Gastroesophageal sphincter (tissue), 4 donors: Measurements from ENCODE around the gene CPEB1. TPM values are rescaled to one million over a fixed set of nuclear protein-coding genes. Genes with fewer than 3 reads are reported as not detected.

Experiments
- ATAC-seq: fragments of 150-250 bp; one replicate; pipeline ENCODE4 v1.9.1; 2016; ENCODE audit warnings: mild to moderate bottlenecking, moderate library complexity
- H3K27ac ChIP-seq, 4 donors: fragments of 200-600 bp; sonication (generic) in 3 of 4; 1 replicate in 3 of 4; 2 replicates in 1 of 4; pipeline ENCODE4 v1.5.1; 2016 to 2019
- H3K27me3 ChIP-seq: fragments of 200-600 bp; sonication (generic); one replicate; pipeline ENCODE4 v1.5.1; 2019
- H3K36me3 ChIP-seq, 2 donors: fragments of 200-600 bp; sonication (generic); one replicate each; pipeline ENCODE4 v1.5.1; 2019; ENCODE audit warnings: control low read depth in 1 of 2
- H3K4me1 ChIP-seq, 3 donors: fragments of 200-600 bp; sonication (generic); 1 replicate in 2 of 3; 2 replicates in 1 of 3; pipeline ENCODE4 v1.5.1; 2016 to 2019; ENCODE audit warnings: control low read depth in 2 of 3
- H3K4me3 ChIP-seq, 2 donors: fragments of 200-600 bp; sonication (generic); one replicate each; pipeline ENCODE4 v1.5.1; 2019; ENCODE audit warnings: mild to moderate bottlenecking in 1 of 2, moderate library complexity in 1 of 2
- H3K9me3 ChIP-seq, 3 donors: fragments of 200-600 bp; sonication (generic); one replicate each; pipeline ENCODE4 v1.5.1; 2017 to 2019; ENCODE audit warnings: control low read depth in 2 of 3
- EP300 ChIP-seq: sonication (generic); formaldehyde crosslinking; IDR thresholded peaks from one replicate; pipeline ENCODE4 v1.6.1; 2017; ENCODE audit warnings: antibody characterized with exemption, mild to moderate bottlenecking
- POLR2A ChIP-seq, 2 donors: fragments of 450-650 bp; IDR thresholded peaks; one replicate each; pipeline ENCODE4 v1.6.1; 2017; ENCODE audit warnings: antibody characterized with exemption in 2 of 2, mild to moderate bottlenecking in 2 of 2, moderate library complexity in 1 of 2
- POLR2AphosphoS5 ChIP-seq: sonication (generic); formaldehyde crosslinking; IDR thresholded peaks from one replicate; pipeline ENCODE4 v1.6.1; 2017; ENCODE audit warnings: antibody characterized with exemption
- WGBS, 2 donors: methylation state at CpG; one replicate each; pipeline ENCODE4 v1.1.5; 2018; ENCODE audit warnings: low coverage in 1 of 2; 5-methylcytosine and 5-hydroxymethylcytosine counted together
- total RNA-seq, 4 donors: library from RNA; depleted of rRNA; stranded (reverse); fragments of >200 nt; gene quantifications; one replicate each; pipeline ENCODE4 v1.1.0, GENCODE V29; 2016
- TF ChIP-seq, protein P1 (sequence below), 4 experiments: fragments of 200-600 bp in 2 of 4; fragments of 450-650 bp in 2 of 4; sonication (generic) in 1 of 4; IDR thresholded peaks; one replicate each; pipeline ENCODE4 v1.5.1; 2017 to 2019; ENCODE audit warnings: antibody characterized with exemption in 4 of 4, mild to moderate bottlenecking in 2 of 4, moderate library complexity in 2 of 4

Gene CPEB1
- total RNA-seq, 4 donors from 2014 or later = 3.2 to 7.8 (median 5.3) TPM

DNA sequence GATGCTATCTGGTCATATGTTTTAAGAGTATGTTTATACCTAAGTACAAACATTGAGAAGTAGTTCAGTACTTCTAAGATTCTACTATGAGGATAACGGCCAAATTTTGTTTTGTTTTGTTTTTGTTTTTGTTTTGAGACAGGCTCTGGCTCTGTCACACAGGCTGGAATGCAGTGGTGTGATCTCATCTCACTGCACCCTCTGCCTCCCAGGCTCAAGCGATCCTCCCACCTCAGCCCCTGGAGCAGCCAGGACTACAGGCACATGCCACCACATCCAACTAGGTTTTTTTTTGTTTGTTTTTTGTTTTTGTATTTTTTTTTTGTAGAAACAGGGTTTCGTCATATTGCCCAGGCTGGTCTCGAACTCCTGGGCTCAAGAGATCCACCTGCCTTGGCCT lies 59.4 kb downstream of the CPEB1 start:
- Histone ChIP-seq H3K4me3 (no peak overlapping the region), H3K27me3 (peaks cover 9% of the 10 kb centered on the region), H3K36me3 (no peaks in the 10 kb centered on the region), H3K27ac (no peak overlapping the region), H3K4me1 (no peaks in the 10 kb centered on the region), H3K9me3 (no peaks in the 10 kb centered on the region)
- TF ChIP-seq, protein P1, sequence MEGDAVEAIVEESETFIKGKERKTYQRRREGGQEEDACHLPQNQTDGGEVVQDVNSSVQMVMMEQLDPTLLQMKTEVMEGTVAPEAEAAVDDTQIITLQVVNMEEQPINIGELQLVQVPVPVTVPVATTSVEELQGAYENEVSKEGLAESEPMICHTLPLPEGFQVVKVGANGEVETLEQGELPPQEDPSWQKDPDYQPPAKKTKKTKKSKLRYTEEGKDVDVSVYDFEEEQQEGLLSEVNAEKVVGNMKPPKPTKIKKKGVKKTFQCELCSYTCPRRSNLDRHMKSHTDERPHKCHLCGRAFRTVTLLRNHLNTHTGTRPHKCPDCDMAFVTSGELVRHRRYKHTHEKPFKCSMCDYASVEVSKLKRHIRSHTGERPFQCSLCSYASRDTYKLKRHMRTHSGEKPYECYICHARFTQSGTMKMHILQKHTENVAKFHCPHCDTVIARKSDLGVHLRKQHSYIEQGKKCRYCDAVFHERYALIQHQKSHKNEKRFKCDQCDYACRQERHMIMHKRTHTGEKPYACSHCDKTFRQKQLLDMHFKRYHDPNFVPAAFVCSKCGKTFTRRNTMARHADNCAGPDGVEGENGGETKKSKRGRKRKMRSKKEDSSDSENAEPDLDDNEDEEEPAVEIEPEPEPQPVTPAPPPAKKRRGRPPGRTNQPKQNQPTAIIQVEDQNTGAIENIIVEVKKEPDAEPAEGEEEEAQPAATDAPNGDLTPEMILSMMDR (IDR thresholded peaks at IDR 0.05) = no peak
- TF ChIP-seq POLR2AphosphoS5 = no peak
- TF ChIP-seq EP300 = no peak
- TF ChIP-seq POLR2A (IDR thresholded peaks at IDR 0.05) = no peak
- ATAC-seq = no peak
- WGBS, 2 donors = 58 to 80% methylated on average over 2 of the region's 4 CpGs

DNA sequence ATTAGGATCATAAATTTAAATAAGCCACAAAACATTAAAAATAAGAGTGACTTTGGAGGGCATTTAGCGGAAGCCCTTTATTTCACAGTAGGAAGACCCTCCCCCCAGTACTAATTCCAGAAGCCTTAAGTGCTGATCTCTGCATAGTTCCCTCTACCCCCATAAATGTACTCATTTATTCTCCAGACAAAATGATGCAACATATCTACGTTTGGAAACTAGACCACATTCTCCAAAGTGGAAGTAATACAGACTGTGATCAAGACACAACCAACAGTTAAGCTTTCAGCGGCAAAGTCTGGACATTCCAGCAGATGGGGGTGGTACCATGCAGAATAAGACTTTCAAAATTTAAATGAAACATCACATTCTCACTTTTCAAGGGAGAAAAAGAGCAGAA lies 62.1 kb downstream of the CPEB1 start:
- TF ChIP-seq EP300 = no peak
- no peak for TF ChIP-seq POLR2A (IDR thresholded peaks at IDR 0.05)
- TF ChIP-seq, protein P1 (IDR thresholded peaks at IDR 0.05) = no peak
- TF ChIP-seq POLR2AphosphoS5 = no peak
- H3K27me3 ChIP-seq = peaks cover 9% of the 10 kb centered on the region
- H3K36me3 ChIP-seq = no peaks in the 10 kb centered on the region
- no peak overlapping the region for H3K4me3 ChIP-seq
- 36 to 43% methylated on average over 3 of the region's 3 CpGs for WGBS, 2 donors
- H3K9me3 ChIP-seq = no peaks in the 10 kb centered on the region
- no peaks in the 10 kb centered on the region for H3K4me1 ChIP-seq
- H3K27ac ChIP-seq = no peak overlapping the region
- ATAC-seq = no peak

DNA sequence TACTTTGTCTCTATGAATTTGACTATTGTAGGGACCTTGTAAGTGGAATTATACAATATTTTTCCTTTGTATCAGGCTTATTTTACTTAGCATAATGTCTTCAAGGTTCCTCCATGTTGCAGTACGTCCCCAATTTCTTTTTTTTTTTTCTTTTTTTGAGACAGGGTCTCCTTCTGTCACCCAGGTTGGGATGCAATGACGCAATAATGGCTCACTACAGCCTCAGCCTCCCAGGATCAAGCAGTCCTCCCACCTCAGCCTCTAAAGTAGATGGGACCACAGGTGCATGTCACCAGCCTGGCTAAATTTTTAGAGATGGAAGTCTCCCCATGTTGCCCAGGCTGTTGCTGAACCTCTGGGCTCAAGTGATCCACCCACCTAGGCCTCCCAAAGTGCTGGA lies 66.5 kb downstream of the CPEB1 start:
- Histone ChIP-seq H3K36me3 (no peaks in the 10 kb centered on the region), H3K27me3 (no peaks in the 10 kb centered on the region), H3K4me1 (no peaks in the 10 kb centered on the region), H3K27ac (no peak overlapping the region), H3K4me3 (no peak overlapping the region), H3K9me3 (no peaks in the 10 kb centered on the region)
- TF ChIP-seq POLR2A (IDR thresholded peaks at IDR 0.05) (no peak), POLR2AphosphoS5 (no peak), EP300 (no peak)
- TF ChIP-seq, protein P1 (IDR thresholded peaks at IDR 0.05) = no peak
- no peak for ATAC-seq
- whole genome bisulfite sequencing, 2 donors = 53 to 67% methylated on average over 1 to 2 of the region's 2 CpGs

DNA sequence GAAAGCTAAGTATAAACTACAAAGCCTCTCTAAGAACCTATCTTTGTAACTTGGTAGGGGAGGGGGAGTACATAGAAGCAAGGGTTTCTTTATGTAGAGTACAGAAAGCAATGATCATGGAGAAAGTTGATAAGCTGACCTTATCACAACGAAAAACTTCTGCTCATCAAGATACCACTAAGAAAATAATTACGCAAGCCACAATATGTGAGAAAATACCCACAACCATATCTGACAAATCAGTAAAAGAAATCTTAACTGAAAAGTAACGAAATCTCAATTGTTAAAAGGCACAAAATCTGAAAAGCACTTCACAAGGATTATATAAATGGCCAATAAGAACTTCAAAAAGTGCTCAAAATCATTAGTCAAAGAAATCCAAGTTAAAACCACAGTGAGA lies 71.8 kb downstream of the CPEB1 start:
- no peak for TF ChIP-seq POLR2A (IDR thresholded peaks at IDR 0.05)
- ATAC-seq = no peak
- WGBS, 2 donors = 66 to 83% methylated on average over 3 of the region's 3 CpGs

DNA sequence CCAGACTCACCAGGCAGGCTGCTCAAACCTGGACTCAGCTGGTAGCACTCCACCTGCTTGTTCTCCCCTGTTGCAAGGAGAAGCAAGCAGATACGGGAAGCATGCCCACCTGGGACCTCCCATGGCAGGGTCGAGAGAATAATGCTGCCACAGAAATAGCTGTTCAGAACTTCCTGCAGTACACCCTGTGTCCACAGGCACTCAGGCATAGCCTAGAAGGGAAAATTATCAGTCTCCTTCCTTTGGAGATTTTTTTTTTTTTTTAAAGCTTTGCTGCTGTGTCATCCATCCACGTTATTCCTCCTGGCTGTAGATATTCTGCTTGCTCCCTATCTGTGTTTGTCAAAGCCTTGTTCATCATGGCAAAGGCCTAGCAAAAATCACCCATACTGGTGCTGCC lies 74.2 kb downstream of the CPEB1 start:
- H3K27ac ChIP-seq = no peak overlapping the region
- H3K4me1 ChIP-seq = peaks cover 0 to 22% (median 9%) of the 10 kb centered on the region in 3 donors
- TF ChIP-seq POLR2AphosphoS5 (no peak), POLR2A (IDR thresholded peaks at IDR 0.05) (no peak), EP300 (no peak)
- TF ChIP-seq, protein P1 (IDR thresholded peaks at IDR 0.05) = no peak
- ATAC-seq = no peak
- no peaks in the 10 kb centered on the region for H3K27me3 ChIP-seq
- whole genome bisulfite sequencing, 2 donors = 64 to 75% methylated on average over 2 to 3 of the region's 3 CpGs
- no peak overlapping the region for H3K4me3 ChIP-seq
- peaks cover 0 to 6% of the 10 kb centered on the region in 2 donors for H3K36me3 ChIP-seq
- H3K9me3 ChIP-seq = no peaks in the 10 kb centered on the region

More for the DNA sequence above, 71.8 kb downstream of the CPEB1 start:
- Histone ChIP-seq H3K27me3 (no peaks in the 10 kb centered on the region), H3K9me3 (no peaks in the 10 kb centered on the region), H3K4me1 (peaks cover 0 to 22% (median 9%) of the 10 kb centered on the region in 3 donors), H3K4me3 (no peak overlapping the region), H3K36me3 (no peaks in the 10 kb centered on the region), H3K27ac (no peak overlapping the region)
